ENCODE results near the gene ENOX2. TPM values are rescaled to one million over a fixed set of nuclear protein-coding genes. Genes with fewer than 3 reads are reported as not detected.

Gene ENOX2
- total RNA-seq, 2 donors from 2014 or later = 7.3 to 26.2 TPM

GRCh38 chrX:130716781-130717413, 186.1 kb downstream of the ENOX2 start:
- H3K27ac ChIP-seq (ENCODE audit: low read depth, low read length) = peak overlapping the region; percentile 64
- no peaks in the 10 kb centered on the region for H3K36me3 Mint-ChIP-seq (ENCODE audit: low read depth)
- 64% methylated on average over 2 of the region's 2 CpGs; no CpG with 5 or more reads in 1 of the 2 experiments for WGBS, 2 experiments (ENCODE audit: insufficient coverage in 1 of 2, insufficient read length in 1 of 2)
- peaks cover 39% of the 10 kb centered on the region for H3K4me1 Mint-ChIP-seq
- no peaks in the 10 kb centered on the region for H3K4me1 ChIP-seq (ENCODE audit: control insufficient read depth, insufficient read depth, low read length)
- DNase-seq = no peak
- H3K36me3 ChIP-seq (ENCODE audit: control insufficient read depth, insufficient read depth, low read length) = no peaks in the 10 kb centered on the region
- H3K4me3 ChIP-seq (ENCODE audit: low read length) = no peak overlapping the region
- no peak overlapping the region for H3K9ac ChIP-seq (ENCODE audit: extremely low read depth, low read length, poor library complexity, severe bottlenecking)
- TF ChIP-seq CTCF (conservative IDR thresholded peaks at IDR 0.05) = no peak
- no peaks in the 10 kb centered on the region for H3K27me3 ChIP-seq (ENCODE audit: control insufficient read depth, insufficient read depth, low read length, poor library complexity, severe bottlenecking)
- no peak overlapping the region for H3K27ac Mint-ChIP-seq
- H3K9me3 Mint-ChIP-seq = no peaks in the 10 kb centered on the region
- no peaks in the 10 kb centered on the region for H3K27me3 Mint-ChIP-seq (ENCODE audit: insufficient read depth)
- no peak overlapping the region for H3K4me3 Mint-ChIP-seq
- H3K9me3 ChIP-seq (ENCODE audit: control insufficient read depth, low read length) = no peaks in the 10 kb centered on the region

GRCh38 chrX:130716346-130716745, 186.7 kb downstream of the ENOX2 start:
- Histone ChIP-seq H3K9ac (ENCODE audit: extremely low read depth, low read length, poor library complexity, severe bottlenecking) (no peak overlapping the region), H3K27ac (ENCODE audit: low read depth, low read length) (peak overlapping the region; percentile 64), H3K9me3 (ENCODE audit: control insufficient read depth, low read length) (no peaks in the 10 kb centered on the region), H3K4me1 (ENCODE audit: control insufficient read depth, insufficient read depth, low read length) (no peaks in the 10 kb centered on the region), H3K36me3 (ENCODE audit: control insufficient read depth, insufficient read depth, low read length) (no peaks in the 10 kb centered on the region), H3K27me3 (ENCODE audit: control insufficient read depth, insufficient read depth, low read length, poor library complexity, severe bottlenecking) (no peaks in the 10 kb centered on the region), H3K4me3 (ENCODE audit: low read length) (no peak overlapping the region)
- whole genome bisulfite sequencing, 2 experiments (ENCODE audit: insufficient coverage in 1 of 2, insufficient read length in 1 of 2) = 91% methylated on average over 3 of the region's 3 CpGs; no CpG with 5 or more reads in 1 of the 2 experiments
- TF ChIP-seq CTCF (conservative IDR thresholded peaks at IDR 0.05) = no peak
- Mint-ChIP-seq H3K4me1 (peaks cover 39% of the 10 kb centered on the region), H3K27ac (no peak overlapping the region), H3K36me3 (ENCODE audit: low read depth) (no peaks in the 10 kb centered on the region), H3K9me3 (no peaks in the 10 kb centered on the region), H3K27me3 (ENCODE audit: insufficient read depth) (no peaks in the 10 kb centered on the region), H3K4me3 (no peak overlapping the region)
- DNase-seq = no peak

DNA sequence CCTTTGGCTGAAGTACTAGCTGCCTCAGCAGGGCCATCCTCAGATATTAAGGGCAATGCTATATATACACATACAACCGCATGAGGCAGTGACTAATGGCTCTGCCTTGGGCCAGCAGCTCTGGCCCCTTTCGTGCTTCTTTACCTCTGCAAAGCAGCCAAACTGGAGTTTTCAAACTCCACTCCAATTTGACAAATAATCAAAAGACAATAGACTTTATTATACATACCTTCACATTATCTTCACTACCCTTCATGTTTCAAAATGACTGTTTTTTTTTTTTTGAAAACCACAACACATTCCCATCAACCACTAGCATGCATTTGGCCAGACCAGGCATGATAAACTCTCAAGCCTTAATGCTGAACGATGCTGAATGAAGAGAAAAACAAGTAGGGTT, 187.7 kb downstream of the ENOX2 start:
- no peaks in the 10 kb centered on the region for H3K9me3 Mint-ChIP-seq
- no peak overlapping the region for H3K9ac ChIP-seq (ENCODE audit: extremely low read depth, low read length, poor library complexity, severe bottlenecking)
- no peak overlapping the region for H3K27ac Mint-ChIP-seq
- H3K27ac ChIP-seq (ENCODE audit: low read depth, low read length) = no peak overlapping the region
- TF ChIP-seq CTCF (conservative IDR thresholded peaks at IDR 0.05) = no peak
- H3K36me3 Mint-ChIP-seq (ENCODE audit: low read depth) = no peaks in the 10 kb centered on the region
- no peaks in the 10 kb centered on the region for H3K36me3 ChIP-seq (ENCODE audit: control insufficient read depth, insufficient read depth, low read length)
- no peaks in the 10 kb centered on the region for H3K9me3 ChIP-seq (ENCODE audit: control insufficient read depth, low read length)
- no peak for DNase-seq
- H3K4me1 ChIP-seq (ENCODE audit: control insufficient read depth, insufficient read depth, low read length) = no peaks in the 10 kb centered on the region
- 92 to 100% methylated on average over 2 to 3 of the region's 3 CpGs for WGBS, 2 experiments (ENCODE audit: insufficient coverage in 1 of 2, insufficient read length in 1 of 2)
- H3K4me3 Mint-ChIP-seq = no peak overlapping the region
- H3K27me3 Mint-ChIP-seq (ENCODE audit: insufficient read depth) = no peaks in the 10 kb centered on the region
- H3K4me3 ChIP-seq (ENCODE audit: low read length) = no peak overlapping the region
- H3K4me1 Mint-ChIP-seq = peaks cover 39% of the 10 kb centered on the region
- H3K27me3 ChIP-seq (ENCODE audit: control insufficient read depth, insufficient read depth, low read length, poor library complexity, severe bottlenecking) = no peaks in the 10 kb centered on the region

Data from endodermal cell (in vitro differentiated cells).